ENCODE measurements around the gene GALNT9.
A peak's percentile ranks its signal among the peaks of the same experiment; 100 is the strongest.

Gene GALNT9

GRCh38 chr12:132176385-132176919 is 152.9 kb downstream of the GALNT9 start:
- Mint-ChIP-seq H3K27ac (no peak overlapping the region), H3K36me3 (no peaks in the 10 kb centered on the region), H3K27me3 (peaks cover 75% of the 10 kb centered on the region), H3K4me1 (peaks cover 20% of the 10 kb centered on the region), H3K4me3 (no peak overlapping the region), H3K9me3 (no peaks in the 10 kb centered on the region)
- ATAC-seq, result no peak

- H3K27ac Mint-ChIP-seq, result no peak overlapping the region
- H3K36me3 Mint-ChIP-seq, result no peaks in the 10 kb centered on the region
- H3K4me3 Mint-ChIP-seq, result no peak overlapping the region
- peak; percentile 13 for ATAC-seq
- H3K4me1 Mint-ChIP-seq, result peaks cover 20% of the 10 kb centered on the region
- peaks cover 68% of the 10 kb centered on the region for H3K27me3 Mint-ChIP-seq
- H3K9me3 Mint-ChIP-seq, result no peaks in the 10 kb centered on the region
Observed at GRCh38 chr12:132175496-132176384, 153.6 kb downstream of the GALNT9 start.

GRCh38 chr12:132174839-132175490 is 154.4 kb downstream of the GALNT9 start:
- Mint-ChIP-seq H3K36me3 (no peaks in the 10 kb centered on the region), H3K4me3 (no peak overlapping the region), H3K27me3 (peaks cover 63% of the 10 kb centered on the region), H3K4me1 (peaks cover 20% of the 10 kb centered on the region), H3K9me3 (no peaks in the 10 kb centered on the region), H3K27ac (no peak overlapping the region)
- no peak for ATAC-seq

GRCh38 chr12:132174015-132174838 is 155.2 kb downstream of the GALNT9 start:
- Mint-ChIP-seq H3K4me3 (no peak overlapping the region), H3K27ac (no peak overlapping the region), H3K36me3 (no peaks in the 10 kb centered on the region), H3K27me3 (peaks cover 56% of the 10 kb centered on the region), H3K9me3 (no peaks in the 10 kb centered on the region), H3K4me1 (peaks cover 20% of the 10 kb centered on the region)
- no peak for ATAC-seq

GRCh38 chr12:132173135-132174014 is 156.0 kb downstream of the GALNT9 start:
- no peaks in the 10 kb centered on the region for H3K36me3 Mint-ChIP-seq
- no peaks in the 10 kb centered on the region for H3K9me3 Mint-ChIP-seq
- no peak overlapping the region for H3K4me3 Mint-ChIP-seq
- H3K4me1 Mint-ChIP-seq, result peaks cover 20% of the 10 kb centered on the region
- no peak overlapping the region for H3K27ac Mint-ChIP-seq
- peaks cover 47% of the 10 kb centered on the region for H3K27me3 Mint-ChIP-seq
- ATAC-seq, result no peak

- ATAC-seq, result no peak
- peaks cover 20% of the 10 kb centered on the region for H3K4me1 Mint-ChIP-seq
- H3K4me3 Mint-ChIP-seq, result no peak overlapping the region
- no peak overlapping the region for H3K27ac Mint-ChIP-seq
- H3K27me3 Mint-ChIP-seq, result peaks cover 47% of the 10 kb centered on the region
- no peaks in the 10 kb centered on the region for H3K9me3 Mint-ChIP-seq
- H3K36me3 Mint-ChIP-seq, result no peaks in the 10 kb centered on the region
Observed at GRCh38 chr12:132172619-132173018, 156.8 kb downstream of the GALNT9 start.

- no peak for ATAC-seq
- Mint-ChIP-seq H3K4me1 (peaks cover 20% of the 10 kb centered on the region), H3K4me3 (no peak overlapping the region), H3K9me3 (peaks cover 2% of the 10 kb centered on the region), H3K27me3 (peaks cover 50% of the 10 kb centered on the region), H3K27ac (no peak overlapping the region), H3K36me3 (no peaks in the 10 kb centered on the region)
Observed at GRCh38 chr12:132171968-132172521, 157.3 kb downstream of the GALNT9 start.

GRCh38 chr12:132171293-132171967 is 158.0 kb downstream of the GALNT9 start:
- Mint-ChIP-seq H3K9me3 (peaks cover 8% of the 10 kb centered on the region), H3K36me3 (no peaks in the 10 kb centered on the region), H3K4me3 (no peak overlapping the region), H3K27me3 (peaks cover 50% of the 10 kb centered on the region), H3K27ac (no peak overlapping the region), H3K4me1 (peaks cover 20% of the 10 kb centered on the region)
- ATAC-seq, result no peak

GRCh38 chr12:132170637-132171292 is 158.6 kb downstream of the GALNT9 start:
- H3K4me1 Mint-ChIP-seq, result peaks cover 20% of the 10 kb centered on the region
- H3K27ac Mint-ChIP-seq, result no peak overlapping the region
- H3K36me3 Mint-ChIP-seq, result no peaks in the 10 kb centered on the region
- no peak for ATAC-seq
- peaks cover 52% of the 10 kb centered on the region for H3K27me3 Mint-ChIP-seq
- no peak overlapping the region for H3K4me3 Mint-ChIP-seq
- H3K9me3 Mint-ChIP-seq, result peaks cover 12% of the 10 kb centered on the region

GRCh38 chr12:132170094-132170636 is 159.2 kb downstream of the GALNT9 start:
- H3K4me3 Mint-ChIP-seq, result no peak overlapping the region
- no peak overlapping the region for H3K27ac Mint-ChIP-seq
- peaks cover 53% of the 10 kb centered on the region for H3K27me3 Mint-ChIP-seq
- H3K4me1 Mint-ChIP-seq, result peaks cover 20% of the 10 kb centered on the region
- ATAC-seq, result no peak
- H3K9me3 Mint-ChIP-seq, result peaks cover 12% of the 10 kb centered on the region
- no peaks in the 10 kb centered on the region for H3K36me3 Mint-ChIP-seq

GRCh38 chr12:132169376-132169775 is 160.0 kb downstream of the GALNT9 start:
- H3K27me3 Mint-ChIP-seq, result peaks cover 45% of the 10 kb centered on the region
- H3K4me1 Mint-ChIP-seq, result peaks cover 14% of the 10 kb centered on the region
- H3K36me3 Mint-ChIP-seq, result no peaks in the 10 kb centered on the region
- H3K9me3 Mint-ChIP-seq, result peaks cover 12% of the 10 kb centered on the region
- ATAC-seq, result peak; percentile 38
- no peak overlapping the region for H3K4me3 Mint-ChIP-seq
- H3K27ac Mint-ChIP-seq, result no peak overlapping the region

GRCh38 chr12:132168311-132169031 is 160.9 kb downstream of the GALNT9 start:
- ATAC-seq, result no peak
- Mint-ChIP-seq H3K36me3 (no peaks in the 10 kb centered on the region), H3K4me3 (no peak overlapping the region), H3K27ac (no peak overlapping the region), H3K27me3 (peaks cover 38% of the 10 kb centered on the region), H3K9me3 (peaks cover 12% of the 10 kb centered on the region), H3K4me1 (peaks cover 9% of the 10 kb centered on the region)

Measured in stimulated activated memory B cell treated with anti-CD40 and anti-IgM and Interleukin-4, amounts not matched to agents 10 μg/mL and 1 μg/mL and 100 μg/mL, for 72 hours (primary cell).